GM13976 (cell line): ENCODE data around the gene LRRC4C.

Source experiments
- DNase-seq: peaks from one replicate; pipeline ENCODE4 v3.0.0; 2012; ENCODE audit warnings: low spot score
- in situ Hi-C: fragments of 300-500 bp; cut with MboI; formaldehyde crosslinking; loops from one replicate; pipeline ENCODE4 v1.12.0; 2022; ENCODE audit warnings: low sequenced_read_pairs, mixed read lengths, inconsistent platforms; ENCODE audit not compliant: unreplicated experiment
- TF ChIP-seq, protein P1 (sequence below): IDR thresholded peaks from 2 replicates; pipeline ENCODE4 v1.5.1; 2012; ENCODE audit warnings: borderline replicate concordance, mild to moderate bottlenecking; ENCODE audit not compliant: insufficient read depth; ENCODE audit errors: extremely low read depth, missing control alignments, control extremely low read depth

The LRRC4C gene

DNA sequence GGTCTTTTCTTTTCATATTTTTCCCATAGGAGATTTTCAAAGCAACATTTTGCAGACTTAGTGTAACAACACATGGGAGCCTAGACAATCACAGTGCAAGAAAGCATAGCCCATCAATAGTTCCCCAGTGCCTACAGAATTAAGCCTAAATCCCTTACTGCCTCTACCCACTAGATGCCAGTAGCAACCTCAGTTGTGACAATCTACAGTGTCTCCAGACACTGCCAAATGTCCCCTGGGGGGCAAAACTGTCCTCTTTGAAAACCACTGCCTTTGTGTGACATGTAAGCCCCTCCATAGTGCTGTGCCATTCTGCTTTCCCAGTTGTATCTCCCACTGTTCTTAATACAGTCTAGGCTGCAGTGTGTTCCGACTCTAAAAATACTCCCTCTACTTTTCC lies 1329.0 kb downstream of the LRRC4C start:
- no peak for DNase-seq
- in situ Hi-C loops: no loop called here
- TF ChIP-seq, protein P1, sequence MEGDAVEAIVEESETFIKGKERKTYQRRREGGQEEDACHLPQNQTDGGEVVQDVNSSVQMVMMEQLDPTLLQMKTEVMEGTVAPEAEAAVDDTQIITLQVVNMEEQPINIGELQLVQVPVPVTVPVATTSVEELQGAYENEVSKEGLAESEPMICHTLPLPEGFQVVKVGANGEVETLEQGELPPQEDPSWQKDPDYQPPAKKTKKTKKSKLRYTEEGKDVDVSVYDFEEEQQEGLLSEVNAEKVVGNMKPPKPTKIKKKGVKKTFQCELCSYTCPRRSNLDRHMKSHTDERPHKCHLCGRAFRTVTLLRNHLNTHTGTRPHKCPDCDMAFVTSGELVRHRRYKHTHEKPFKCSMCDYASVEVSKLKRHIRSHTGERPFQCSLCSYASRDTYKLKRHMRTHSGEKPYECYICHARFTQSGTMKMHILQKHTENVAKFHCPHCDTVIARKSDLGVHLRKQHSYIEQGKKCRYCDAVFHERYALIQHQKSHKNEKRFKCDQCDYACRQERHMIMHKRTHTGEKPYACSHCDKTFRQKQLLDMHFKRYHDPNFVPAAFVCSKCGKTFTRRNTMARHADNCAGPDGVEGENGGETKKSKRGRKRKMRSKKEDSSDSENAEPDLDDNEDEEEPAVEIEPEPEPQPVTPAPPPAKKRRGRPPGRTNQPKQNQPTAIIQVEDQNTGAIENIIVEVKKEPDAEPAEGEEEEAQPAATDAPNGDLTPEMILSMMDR: no peak

DNA sequence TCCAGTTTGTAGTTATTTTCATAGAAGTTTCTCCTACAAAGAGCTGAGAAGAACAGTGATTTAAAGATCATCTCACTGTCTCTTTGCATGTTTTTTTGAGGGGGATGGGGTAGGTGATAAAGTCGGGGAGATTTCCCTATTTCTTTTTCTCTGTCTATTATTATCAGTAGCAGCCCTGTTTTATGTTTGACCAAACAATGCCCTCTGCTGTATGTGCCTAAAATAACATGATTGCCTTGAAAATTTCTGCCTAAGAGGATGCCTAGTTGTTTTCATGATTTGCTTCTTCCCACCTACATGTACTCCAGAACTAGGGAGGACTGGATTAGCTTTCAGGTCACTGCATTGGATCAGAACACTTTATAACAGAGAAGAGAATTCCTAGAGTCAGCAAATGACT lies 1330.2 kb downstream of the LRRC4C start:
- in situ Hi-C loops: no loop called here
- peak; percentile 3 for DNase-seq
- TF ChIP-seq, protein P1: no peak

GRCh38 chr11:40125054-40125453 lies 1334.4 kb downstream of the LRRC4C start:
- TF ChIP-seq, protein P1: no peak
- no peak for DNase-seq
- in situ Hi-C loops: no loop called here

GRCh38 chr11:40119661-40120060 lies 1339.8 kb downstream of the LRRC4C start:
- no peak for DNase-seq
- in situ Hi-C loops: no loop called here

DNA sequence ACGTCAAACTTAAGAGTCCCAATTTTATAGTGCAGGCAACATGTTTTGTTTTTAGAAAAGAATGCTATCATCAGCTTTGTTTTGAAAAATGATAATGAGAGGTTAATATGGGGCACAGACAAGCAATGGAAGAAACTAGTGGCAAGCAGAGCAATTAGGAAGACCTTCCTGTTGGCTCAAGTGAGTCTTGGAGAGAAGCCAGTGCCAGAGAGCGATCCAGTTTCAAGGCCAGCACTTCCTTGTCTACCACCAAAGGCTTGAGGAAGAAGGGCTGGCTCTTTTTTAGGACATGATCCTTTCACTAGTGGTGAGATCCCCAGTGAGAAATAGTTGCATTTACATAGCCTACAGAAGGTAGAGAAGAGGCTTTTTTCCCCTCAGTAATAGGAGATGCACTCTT lies 1340.7 kb downstream of the LRRC4C start:
- no peak for DNase-seq
- TF ChIP-seq, protein P1: no peak
- in situ Hi-C loops: no loop called here

More at GRCh38 chr11:40119661-40120060, 1339.8 kb downstream of the LRRC4C start:
- TF ChIP-seq, protein P1: no peak

GRCh38 chr11:40118026-40118425 lies 1341.4 kb downstream of the LRRC4C start:
- TF ChIP-seq, protein P1: no peak
- no peak for DNase-seq
- in situ Hi-C loops: no loop called here
